Fibroblast of peridontal ligament (primary cell): ENCODE data around the gene AKAP1.

Source experiments
- DNase-seq: peaks from one replicate; pipeline ENCODE4 v3.0.0-alpha.2; 2010; ENCODE audit errors: extremely low read depth

Gene AKAP1

DNA sequence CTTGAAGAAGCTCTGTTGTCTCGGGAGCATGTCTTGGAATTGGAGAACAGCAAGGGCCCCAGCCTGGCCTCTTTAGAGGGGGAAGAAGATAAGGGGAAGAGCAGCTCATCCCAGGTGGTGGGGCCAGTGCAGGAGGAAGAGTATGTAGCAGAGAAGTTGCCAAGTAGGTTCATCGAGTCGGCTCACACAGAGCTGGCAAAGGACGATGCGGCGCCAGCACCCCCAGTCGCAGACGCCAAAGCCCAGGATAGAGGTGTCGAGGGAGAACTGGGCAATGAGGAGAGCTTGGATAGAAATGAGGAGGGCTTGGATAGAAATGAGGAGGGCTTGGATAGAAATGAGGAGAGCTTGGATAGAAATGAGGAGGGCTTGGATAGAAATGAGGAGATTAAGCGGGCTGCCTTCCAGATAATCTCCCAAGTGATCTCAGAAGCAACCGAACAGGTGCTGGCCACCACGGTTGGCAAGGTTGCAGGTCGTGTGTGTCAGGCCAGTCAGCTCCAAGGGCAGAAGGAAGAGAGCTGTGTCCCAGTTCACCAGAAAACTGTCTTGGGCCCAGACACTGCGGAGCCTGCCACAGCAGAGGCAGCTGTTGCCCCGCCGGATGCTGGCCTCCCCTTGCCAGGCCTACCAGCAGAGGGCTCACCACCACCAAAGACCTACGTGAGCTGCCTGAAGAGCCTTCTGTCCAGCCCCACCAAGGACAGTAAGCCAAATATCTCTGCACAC, 21.2 kb downstream of the AKAP1 start:
- no peak for DNase-seq

GRCh38 chr17:57106836-57107497, 21.9 kb downstream of the AKAP1 start:
- DNase-seq: no peak

DNA sequence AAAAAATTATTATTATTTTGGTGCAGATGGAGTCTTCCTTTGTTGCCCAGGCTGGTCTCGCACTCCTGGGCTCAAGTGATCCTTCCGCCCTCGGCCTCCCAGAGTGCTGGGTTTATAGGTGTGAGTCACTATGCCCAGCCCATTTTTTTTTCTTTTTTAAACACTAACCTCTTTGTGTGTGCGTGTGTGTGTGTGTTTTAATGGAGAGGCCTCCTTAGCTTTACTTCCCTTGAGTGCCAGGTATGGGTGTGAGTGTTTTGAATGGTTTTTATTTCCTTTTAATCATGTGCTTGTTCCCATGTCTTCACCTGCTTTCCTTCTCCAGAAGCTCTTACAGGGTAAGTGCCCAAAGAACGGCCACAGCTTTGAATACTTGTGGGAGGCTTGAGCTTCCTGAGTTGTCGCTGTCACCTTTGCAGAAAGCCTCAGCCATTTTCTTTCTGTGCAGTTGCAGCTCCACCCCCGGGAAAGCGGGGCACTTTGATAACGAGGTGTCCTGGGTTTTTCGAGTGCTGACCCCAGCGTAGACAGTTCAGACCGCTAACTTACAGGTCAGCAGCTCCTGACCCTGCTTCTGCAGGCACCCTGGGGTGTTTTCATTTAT, 22.6 kb downstream of the AKAP1 start:
- DNase-seq: no peak

GRCh38 chr17:57108671-57109392, 23.8 kb downstream of the AKAP1 start:
- DNase-seq: no peak

DNA sequence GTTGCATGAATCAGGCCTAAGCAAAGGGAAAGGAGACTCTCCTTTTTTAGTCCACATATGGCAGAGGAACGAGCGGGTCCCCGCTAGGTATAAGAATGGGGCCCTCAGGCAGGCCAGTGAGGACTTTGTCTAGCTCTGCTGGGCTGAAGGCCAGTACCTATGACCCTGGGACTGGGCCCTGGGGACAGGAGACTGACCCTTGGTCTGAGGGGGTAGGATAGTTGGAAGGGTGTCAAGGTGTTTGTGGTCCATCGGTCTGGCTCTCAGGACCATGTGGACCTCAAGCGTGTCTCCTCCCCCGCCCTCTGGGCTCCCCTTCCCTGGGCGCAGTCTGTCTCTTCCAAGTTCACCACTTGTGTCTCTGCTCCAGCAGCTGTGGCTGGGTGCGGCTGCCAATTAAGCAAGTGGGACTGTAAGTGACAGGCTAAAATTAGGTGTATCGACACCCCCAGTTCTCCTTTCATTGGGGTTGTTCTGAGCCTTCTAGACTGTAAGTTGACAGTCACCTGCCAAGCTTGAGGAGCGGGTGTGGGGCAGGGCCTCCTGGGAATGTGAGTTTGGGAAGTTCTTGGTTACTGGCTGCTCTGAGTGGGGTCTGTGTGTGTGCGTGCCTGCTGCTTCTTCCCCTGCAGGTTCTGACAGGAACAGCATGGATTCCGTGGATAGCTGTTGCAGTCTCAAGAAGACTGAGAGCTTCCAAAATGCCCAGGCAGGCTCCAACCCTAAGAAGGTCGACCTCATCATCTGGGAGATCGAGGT, 24.5 kb downstream of the AKAP1 start:
- no peak for DNase-seq

GRCh38 chr17:57110152-57110542, 25.1 kb downstream of the AKAP1 start:
- DNase-seq: no peak

- DNase-seq: no peak
Measured at GRCh38 chr17:57110579-57111325, 25.7 kb downstream of the AKAP1 start.

- DNase-seq: no peak
Measured at GRCh38 chr17:57111386-57111785, 26.3 kb downstream of the AKAP1 start.

GRCh38 chr17:57113011-57113410, 28.0 kb downstream of the AKAP1 start:
- DNase-seq: no peak

DNA sequence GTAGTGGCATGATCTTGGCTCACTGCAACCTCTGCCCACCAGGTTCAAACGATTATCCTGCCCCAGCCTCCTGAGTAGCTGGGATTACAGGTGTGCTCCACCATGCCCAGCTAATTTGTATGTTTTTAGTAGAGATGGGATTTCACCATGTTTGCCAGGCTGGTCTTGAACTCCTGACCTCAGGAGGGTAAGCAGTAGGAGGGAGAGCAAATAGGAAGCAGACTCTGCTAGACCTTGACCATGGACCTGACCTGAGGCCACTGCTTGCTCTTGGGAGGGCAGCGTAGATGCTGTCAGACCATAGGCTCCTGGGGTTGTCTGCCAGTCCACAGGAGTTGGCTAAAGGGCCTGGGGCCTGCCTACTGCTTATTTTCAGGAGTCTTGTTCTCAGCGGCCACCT, 28.6 kb downstream of the AKAP1 start:
- DNase-seq: no peak

DNA sequence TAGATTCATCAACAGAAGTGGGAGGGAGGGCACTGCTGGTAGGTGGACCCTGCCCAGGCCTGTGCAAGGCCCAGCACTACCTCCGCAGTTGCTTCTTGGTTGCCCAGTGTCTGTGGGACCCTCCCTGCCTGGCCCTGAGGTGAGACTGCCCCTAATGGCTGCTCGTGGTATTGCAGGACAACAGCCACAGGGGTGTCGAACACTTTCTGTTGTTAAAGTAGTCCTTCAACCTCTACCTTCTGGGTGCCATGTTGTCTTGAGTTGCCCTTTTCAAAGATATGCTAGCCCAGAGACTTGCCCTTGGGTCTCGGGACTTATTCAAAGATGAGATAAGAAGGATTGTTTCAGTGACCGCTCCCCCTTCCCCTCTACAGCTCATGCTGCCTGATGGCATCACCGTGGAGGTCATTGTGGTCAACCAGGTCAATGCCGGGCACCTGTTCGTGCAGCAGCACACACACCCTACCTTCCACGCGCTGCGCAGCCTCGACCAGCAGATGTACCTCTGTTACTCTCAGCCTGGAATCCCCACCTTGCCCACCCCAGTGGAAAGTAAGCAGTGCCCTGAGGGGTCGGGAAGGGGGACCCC, 29.1 kb downstream of the AKAP1 start:
- no peak for DNase-seq

GRCh38 chr17:57115377-57115776, 30.3 kb downstream of the AKAP1 start:
- no peak for DNase-seq

- DNase-seq: no peak
Measured at GRCh38 chr17:57115916-57116315, 30.9 kb downstream of the AKAP1 start.

DNA sequence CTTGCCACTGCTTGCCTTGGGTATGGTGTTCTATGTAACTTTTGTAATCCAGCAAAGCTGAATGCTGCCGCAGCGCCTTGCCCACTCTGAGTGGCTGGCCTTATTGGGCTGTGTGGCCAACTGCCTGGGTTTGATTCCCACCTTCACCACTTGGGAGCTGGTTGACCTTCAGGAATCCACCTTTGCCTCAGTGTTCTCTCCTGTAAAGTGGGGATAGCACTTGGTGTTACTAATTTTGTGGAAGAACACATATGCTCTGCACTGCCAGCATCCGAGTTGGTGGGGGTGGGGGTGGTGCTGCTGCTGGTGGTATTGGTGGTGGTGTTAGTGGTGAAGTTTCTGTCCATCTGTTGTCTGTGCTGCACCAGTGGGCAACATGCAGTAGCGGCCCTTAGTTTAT, 32.8 kb downstream of the AKAP1 start:
- DNase-seq: no peak

DNA sequence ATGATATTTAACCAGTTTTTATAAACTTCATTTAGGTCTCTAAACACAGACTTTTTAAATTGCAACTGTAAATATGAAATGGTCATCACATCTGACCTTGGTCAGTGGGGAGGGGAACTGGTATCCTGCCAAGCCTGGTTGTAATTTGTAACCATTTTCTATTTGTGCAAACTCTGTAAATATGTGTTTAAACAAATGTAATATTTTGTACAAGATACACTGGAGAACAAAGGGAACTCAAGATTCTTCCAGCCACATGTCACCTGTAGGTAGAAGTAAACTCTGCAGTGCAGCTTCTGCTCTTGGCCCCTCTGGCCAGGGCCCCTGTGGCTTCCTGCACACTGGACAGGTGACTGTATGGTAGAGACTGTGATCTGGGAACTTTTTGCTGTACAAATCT, 35.8 kb downstream of the AKAP1 start:
- no peak for DNase-seq

DNA sequence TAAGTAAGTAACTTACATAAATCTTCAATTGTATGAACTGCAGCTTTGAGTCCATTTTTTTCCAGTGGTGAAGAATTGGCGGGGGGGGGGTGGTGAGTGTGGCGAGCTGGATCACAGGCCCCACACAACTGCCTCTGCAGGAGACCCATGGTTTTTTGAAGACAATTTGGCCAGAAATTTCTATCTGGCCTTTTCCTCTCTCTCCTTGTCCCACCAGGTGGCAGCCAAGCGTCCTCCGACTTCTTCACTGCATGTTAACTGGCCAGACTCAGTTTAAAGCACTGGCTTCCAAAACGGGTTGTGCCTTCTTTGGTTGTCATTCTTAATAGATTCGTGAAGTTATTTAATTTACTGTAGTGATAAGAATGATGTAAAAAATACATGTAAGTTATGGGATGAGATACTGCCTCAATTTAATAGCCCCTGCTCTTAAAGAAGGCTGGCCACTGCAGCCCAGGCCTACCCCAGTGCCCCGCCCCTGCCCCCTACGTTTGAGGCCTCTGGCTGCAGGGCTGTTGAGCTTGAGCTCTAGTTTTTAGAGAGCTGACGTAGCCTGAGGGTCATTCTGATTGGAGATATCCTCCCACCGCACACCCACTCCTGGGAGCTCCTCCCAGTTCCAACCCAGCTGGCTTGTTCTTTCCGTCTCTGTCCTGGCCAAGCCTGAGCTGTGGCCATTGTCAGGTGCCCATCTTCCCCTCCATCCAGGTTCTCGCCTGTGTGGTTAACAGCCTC, 36.4 kb downstream of the AKAP1 start:
- peak; percentile 44 for DNase-seq

DNA sequence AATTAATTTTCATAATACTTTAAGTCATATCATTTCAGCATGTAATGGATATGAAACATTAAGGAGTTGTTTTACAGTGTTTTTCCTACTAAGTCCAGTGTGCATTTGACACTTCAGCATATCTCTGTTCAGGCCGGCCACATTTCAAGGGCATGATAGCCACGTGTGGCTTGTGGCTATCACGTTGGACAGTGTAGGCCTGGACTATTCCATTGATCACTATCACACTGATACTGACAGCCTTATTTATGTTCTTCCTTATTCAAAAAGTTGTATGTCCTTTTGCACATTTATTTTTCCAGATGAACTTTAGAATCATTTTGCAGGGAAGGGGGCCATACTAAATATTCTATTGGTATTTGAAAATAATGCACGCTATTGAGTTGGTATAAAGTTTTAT, 39.0 kb downstream of the AKAP1 start:
- no peak for DNase-seq

GRCh38 chr17:57125406-57125805, 40.4 kb downstream of the AKAP1 start:
- DNase-seq: no peak

DNA sequence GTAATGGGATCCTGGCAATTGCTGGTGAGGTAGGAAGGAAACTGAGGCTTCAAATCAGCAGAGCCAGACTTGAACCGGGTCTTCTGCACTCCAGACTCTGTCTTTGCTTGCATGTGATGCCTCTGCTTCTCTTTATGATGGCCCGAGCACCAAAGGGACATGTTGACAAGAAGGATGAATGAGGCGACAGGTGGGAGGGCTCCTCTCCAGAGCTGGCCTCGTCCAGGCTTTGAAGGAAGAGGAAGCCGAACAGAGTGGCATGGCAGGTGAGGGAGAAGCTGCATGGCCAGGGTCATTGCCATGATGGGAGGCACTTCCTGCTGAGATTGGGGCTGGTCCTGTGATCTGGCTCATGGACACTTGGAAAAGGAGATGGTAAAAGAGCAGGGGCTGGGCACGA, 40.8 kb downstream of the AKAP1 start:
- DNase-seq: no peak
